ENCODE measurements around the gene VEGFB. TPM values are rescaled to one million over a fixed set of nuclear protein-coding genes. Genes with fewer than 3 reads are reported as not detected.

The VEGFB gene
- polyA plus RNA-seq, 3 donors, result 0.40 to 5.6 TPM; not detected in 1

- Histone ChIP-seq H3K9ac (ENCODE audit: insufficient read depth, low read length, poor library complexity, severe bottlenecking) (no peak overlapping the region), H3K79me2 (ENCODE audit: insufficient read depth, low read length) (peaks cover 30% of the 10 kb centered on the region), H2AFZ (ENCODE audit: insufficient read depth, low read depth, low read length, poor library complexity, severe bottlenecking) (no peak overlapping the region), H3K27ac (ENCODE audit: low read depth in 1 of 2, low read length in 2 of 2) (no peak overlapping the region), H3K4me1 (ENCODE audit: control insufficient read depth in 1 of 2, insufficient read depth in 2 of 2, low read length in 2 of 2) (peaks cover 13 to 19% of the 10 kb centered on the region in 2 donors), H3K36me3 (replicated peaks in 1 of 2; ENCODE audit: control insufficient read depth in 1 of 2, insufficient read depth in 2 of 2, low read length in 2 of 2) (peaks cover 70 to 78% of the 10 kb centered on the region in 2 donors), H4K20me1 (ENCODE audit: insufficient read depth, low read length) (peaks cover 87% of the 10 kb centered on the region), H3K27me3 (ENCODE audit: control insufficient read depth in 2 of 2, insufficient read depth in 2 of 2, low read length in 2 of 2) (no peaks in the 10 kb centered on the region), H3K4me3 (replicated peaks in 1 of 3; ENCODE audit: low read depth in 2 of 3, low read length in 3 of 3) (no peak overlapping the region), H3K4me2 (replicated peaks; ENCODE audit: extremely low read depth, low read length, poor library complexity, severe bottlenecking) (no peak overlapping the region), H3K9me3 (replicated peaks in 1 of 2; ENCODE audit: control insufficient read depth in 1 of 2, insufficient read depth in 1 of 2, low read length in 2 of 2) (no peaks in the 10 kb centered on the region)
- no peak overlapping the region for H3K27ac Mint-ChIP-seq
- WGBS (ENCODE audit: insufficient coverage), result 95% methylated on average over 12 of the region's 14 CpGs
- peaks cover 61 to 78% of the 10 kb centered on the region in 2 donors for H3K36me3 Mint-ChIP-seq
- no peak overlapping the region for H3K4me3 Mint-ChIP-seq
- TF ChIP-seq CTCF (IDR thresholded peaks at IDR 0.05), result no peak
- DNase-seq, result peak in 1 of 3 donors; percentile 2
- peaks cover 0 to 2% (median 0%) of the 10 kb centered on the region in 7 donors for H3K9me3 Mint-ChIP-seq
- intact Hi-C loops (cut with micrococcal nuclease), result no loop called here
- H3K27me3 Mint-ChIP-seq (ENCODE audit: low read depth in 3 of 3), result no peaks in the 10 kb centered on the region
- peaks cover 16% of the 10 kb centered on the region for H3K4me1 Mint-ChIP-seq
Measured at GRCh38 chr11:64220798-64221197, 13.6 kb upstream of the VEGFB start.

DNA sequence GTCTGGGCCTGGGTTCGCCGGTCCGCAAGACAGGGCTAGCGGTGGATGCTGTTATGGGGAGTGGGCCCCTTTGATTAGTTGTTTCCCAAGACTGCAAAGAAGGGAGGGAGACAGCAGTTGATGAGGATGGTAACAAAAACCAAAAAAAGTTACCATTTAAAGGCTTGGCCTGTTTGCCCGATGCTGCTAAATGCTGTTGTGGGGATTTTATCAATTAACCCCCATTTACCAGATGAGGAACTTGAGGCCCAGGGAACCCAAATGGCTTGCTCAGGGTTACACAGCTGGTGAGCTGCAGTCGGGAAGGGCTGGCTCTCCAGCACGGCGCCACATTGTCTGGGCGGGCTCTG lies 11.8 kb upstream of the VEGFB start:
- Mint-ChIP-seq H3K4me1 (peaks cover 25% of the 10 kb centered on the region), H3K27me3 (ENCODE audit: low read depth in 3 of 3) (no peaks in the 10 kb centered on the region), H3K27ac (peak overlapping the region in 3 of 7 donors; percentile 16 to 41 (median 23)), H3K4me3 (no peak overlapping the region), H3K9me3 (peaks cover 0 to 2% (median 0%) of the 10 kb centered on the region in 7 donors), H3K36me3 (peaks cover 48 to 63% of the 10 kb centered on the region in 2 donors)
- no peak overlapping the region for H3K4me3 ChIP-seq (replicated peaks in 1 of 3; ENCODE audit: low read depth in 2 of 3, low read length in 3 of 3)
- no peak overlapping the region for H3K9ac ChIP-seq (ENCODE audit: insufficient read depth, low read length, poor library complexity, severe bottlenecking)
- no peak for TF ChIP-seq CTCF (IDR thresholded peaks at IDR 0.05)
- 79% methylated on average over 5 of the region's 9 CpGs for WGBS (ENCODE audit: insufficient coverage)
- no peak overlapping the region for H3K4me2 ChIP-seq (replicated peaks; ENCODE audit: extremely low read depth, low read length, poor library complexity, severe bottlenecking)
- H3K27me3 ChIP-seq (ENCODE audit: control insufficient read depth in 2 of 2, insufficient read depth in 2 of 2, low read length in 2 of 2), result no peaks in the 10 kb centered on the region
- peaks cover 71% of the 10 kb centered on the region for H4K20me1 ChIP-seq (ENCODE audit: insufficient read depth, low read length)
- peak overlapping the region in 1 of 2 donors; percentile 45 for H3K27ac ChIP-seq (ENCODE audit: low read depth in 1 of 2, low read length in 2 of 2)
- peaks cover 27 to 37% of the 10 kb centered on the region in 2 donors for H3K4me1 ChIP-seq (ENCODE audit: control insufficient read depth in 1 of 2, insufficient read depth in 2 of 2, low read length in 2 of 2)
- peaks cover 39% of the 10 kb centered on the region for H3K79me2 ChIP-seq (ENCODE audit: insufficient read depth, low read length)
- peaks cover 58 to 63% of the 10 kb centered on the region in 2 donors for H3K36me3 ChIP-seq (replicated peaks in 1 of 2; ENCODE audit: control insufficient read depth in 1 of 2, insufficient read depth in 2 of 2, low read length in 2 of 2)
- no peaks in the 10 kb centered on the region for H3K9me3 ChIP-seq (replicated peaks in 1 of 2; ENCODE audit: control insufficient read depth in 1 of 2, insufficient read depth in 1 of 2, low read length in 2 of 2)
- intact Hi-C loops (cut with micrococcal nuclease), result no loop called here
- H2AFZ ChIP-seq (ENCODE audit: insufficient read depth, low read depth, low read length, poor library complexity, severe bottlenecking), result no peak overlapping the region
- DNase-seq, result no peak

All from CD14-positive monocyte (primary cell).